ENCODE measurements around the gene GDF11. TPM values are rescaled to one million over a fixed set of nuclear protein-coding genes. Genes with fewer than 3 reads are reported as not detected.

Gene GDF11
- polyA plus RNA-seq, 1 experiment: 4.2 TPM

GRCh38 chr12:55728939-55729818 lies 13.7 kb upstream of the GDF11 start, which contains the start of gene CD63:
Gene CD63, minus strand, starts transcription at chr12:55729009. Its CDS starts 668 bp downstream, at chr12:55728341.
- peak within 1 kb of the TSS; percentile 99 for H3K4me3 ChIP-seq (ENCODE audit: low read depth, low read length)
- peak within 1 kb of the TSS; percentile 100 for H3K27ac ChIP-seq (ENCODE audit: low read depth, low read length)
- H3K9me3 ChIP-seq (ENCODE audit: control insufficient read depth, insufficient read depth, low read length): no peaks in the 10 kb centered on the region; the same call in 1 of the 2 replicates
- ChIA-PET POLR2A (interaction anchor here (0.6 to 1.9 kb wide), 13 partner anchors 8 to 801 kb away, joined by 3 to 20 read pairs (median 4); partner anchors contain the start of genes BLOC1S1, DNAJC14, ORMDL2 and PA2G4), CTCF (interaction anchor here (0.7 to 2.3 kb wide), 5 partner anchors 9 to 211 kb away, joined by 4 to 34 read pairs (median 4); partner anchors contain the start of gene RDH5)
- no peak for TF ChIP-seq CTCF (IDR thresholded peaks at IDR 0.05; ENCODE audit: low read depth, low read length)
- no peaks in the 10 kb centered on the region for H3K27me3 ChIP-seq (ENCODE audit: control insufficient read depth, insufficient read depth, low read length)
- DNase-seq (ENCODE audit: low read depth, low spot score): peak; percentile 82

- ChIA-PET CTCF (interaction anchor here (0.8 to 2.3 kb wide), 7 partner anchors 8 to 541 kb away, joined by 3 to 34 read pairs (median 4); partner anchors contain the start of gene RDH5), POLR2A (interaction anchor here (0.6 to 1.9 kb wide), 12 partner anchors 8 to 374 kb away, joined by 3 to 20 read pairs (median 4); partner anchors contain the start of genes BLOC1S1, DNAJC14, ORMDL2 and PA2G4)
- Histone ChIP-seq H3K4me3 (ENCODE audit: low read depth, low read length) (peak overlapping the region; percentile 99), H3K9me3 (ENCODE audit: control insufficient read depth, insufficient read depth, low read length) (no peaks in the 10 kb centered on the region; the same call in 1 of the 2 replicates), H3K27me3 (ENCODE audit: control insufficient read depth, insufficient read depth, low read length) (no peaks in the 10 kb centered on the region), H3K27ac (ENCODE audit: low read depth, low read length) (peak overlapping the region; percentile 100)
- DNase-seq (ENCODE audit: low read depth, low spot score): no peak
- TF ChIP-seq CTCF (IDR thresholded peaks at IDR 0.05; ENCODE audit: low read depth, low read length): no peak
Measured at GRCh38 chr12:55729819-55730818, 12.8 kb upstream of the GDF11 start.

GRCh38 chr12:55732288-55732687 lies 10.6 kb upstream of the GDF11 start:
- no peak for DNase-seq (ENCODE audit: low read depth, low spot score)
- ChIA-PET CTCF (no interaction called here), POLR2A (no interaction called here)
- H3K27ac ChIP-seq (ENCODE audit: low read depth, low read length): no peak overlapping the region
- H3K27me3 ChIP-seq (ENCODE audit: control insufficient read depth, insufficient read depth, low read length): no peaks in the 10 kb centered on the region
- no peak for TF ChIP-seq CTCF (IDR thresholded peaks at IDR 0.05; ENCODE audit: low read depth, low read length)
- H3K9me3 ChIP-seq (ENCODE audit: control insufficient read depth, insufficient read depth, low read length): no peaks in the 10 kb centered on the region; the same call in 1 of the 2 replicates
- no peak overlapping the region for H3K4me3 ChIP-seq (ENCODE audit: low read depth, low read length)

GRCh38 chr12:55733021-55733555 lies 9.8 kb upstream of the GDF11 start:
- TF ChIP-seq CTCF (IDR thresholded peaks at IDR 0.05; ENCODE audit: low read depth, low read length): no peak
- no peak overlapping the region for H3K27ac ChIP-seq (ENCODE audit: low read depth, low read length)
- no peaks in the 10 kb centered on the region; the same call in 1 of the 2 replicates for H3K9me3 ChIP-seq (ENCODE audit: control insufficient read depth, insufficient read depth, low read length)
- DNase-seq (ENCODE audit: low read depth, low spot score): no peak
- ChIA-PET CTCF (no interaction called here), POLR2A (no interaction called here)
- no peaks in the 10 kb centered on the region for H3K27me3 ChIP-seq (ENCODE audit: control insufficient read depth, insufficient read depth, low read length)
- no peak overlapping the region for H3K4me3 ChIP-seq (ENCODE audit: low read depth, low read length)

All from AG04450 (cell line).